HUES6 (cell line): Measurements from ENCODE around the gene KARS1.

Source experiments
- H3K27ac ChIP-seq: 2 replicates; pipeline ENCODE4 v1.7.0; 2013; ENCODE audit warnings: low read depth, mild to moderate bottlenecking, low read length, inconsistent platforms
- H3K27me3 ChIP-seq: 2 replicates; pipeline ENCODE4 v1.6.1; 2013; ENCODE audit warnings: low read length; ENCODE audit not compliant: control insufficient read depth, insufficient read depth
- H3K36me3 ChIP-seq: 2 replicates; pipeline ENCODE4 v1.6.1; 2013; ENCODE audit warnings: low read length; ENCODE audit not compliant: control insufficient read depth, insufficient read depth
- H3K4me1 ChIP-seq: 2 replicates; pipeline ENCODE4 v1.6.1; 2013; ENCODE audit warnings: low read length; ENCODE audit not compliant: control insufficient read depth, insufficient read depth
- H3K4me3 ChIP-seq: 2 replicates; pipeline ENCODE4 v1.5.1; 2013; ENCODE audit warnings: low read depth, low read length
- H3K9ac ChIP-seq: one replicate; pipeline ENCODE4 v1.6.1; 2013; ENCODE audit warnings: mild to moderate bottlenecking, low read length
- H3K9me3 ChIP-seq: 2 replicates; pipeline ENCODE4 v1.6.1; 2013; ENCODE audit warnings: low read depth, low read length; ENCODE audit not compliant: control insufficient read depth, insufficient read depth

Gene KARS1

GRCh38 chr16:75647492-75648264, at the start of gene KARS1, which contains the start of gene TERF2IP:
Gene KARS1 (minus strand): TSS chr16:75647665. CDS start chr16:75647639, 26 bp downstream.
Gene TERF2IP (plus strand): TSS chr16:75647773. CDS start chr16:75647883, 110 bp downstream.
- Histone ChIP-seq H3K4me3 (peak within 1 kb of the TSS; percentile 91), H3K4me1 (peaks cover 11% of the 10 kb centered on the region), H3K36me3 (peaks cover 25% of the 10 kb centered on the region), H3K9ac (peak within 1 kb of the TSS; percentile 95), H3K27ac (peak within 1 kb of the TSS; percentile 80), H3K9me3 (no peaks in the 10 kb centered on the region), H3K27me3 (no peaks in the 10 kb centered on the region)

GRCh38 chr16:75695708-75696107, 48.2 kb upstream of the KARS1 start:
- no peak overlapping the region for H3K9ac ChIP-seq
- no peaks in the 10 kb centered on the region for H3K36me3 ChIP-seq
- H3K9me3 ChIP-seq, result no peaks in the 10 kb centered on the region
- no peaks in the 10 kb centered on the region for H3K4me1 ChIP-seq
- H3K27ac ChIP-seq, result no peak overlapping the region
- H3K27me3 ChIP-seq, result no peaks in the 10 kb centered on the region
- H3K4me3 ChIP-seq, result no peak overlapping the region

- Histone ChIP-seq H3K36me3 (no peaks in the 10 kb centered on the region), H3K4me3 (no peak overlapping the region), H3K27me3 (no peaks in the 10 kb centered on the region), H3K9ac (no peak overlapping the region), H3K27ac (no peak overlapping the region), H3K9me3 (peaks cover 44% of the 10 kb centered on the region), H3K4me1 (no peaks in the 10 kb centered on the region)
Observed at GRCh38 chr16:75687361-75687760, 39.9 kb upstream of the KARS1 start.

DNA sequence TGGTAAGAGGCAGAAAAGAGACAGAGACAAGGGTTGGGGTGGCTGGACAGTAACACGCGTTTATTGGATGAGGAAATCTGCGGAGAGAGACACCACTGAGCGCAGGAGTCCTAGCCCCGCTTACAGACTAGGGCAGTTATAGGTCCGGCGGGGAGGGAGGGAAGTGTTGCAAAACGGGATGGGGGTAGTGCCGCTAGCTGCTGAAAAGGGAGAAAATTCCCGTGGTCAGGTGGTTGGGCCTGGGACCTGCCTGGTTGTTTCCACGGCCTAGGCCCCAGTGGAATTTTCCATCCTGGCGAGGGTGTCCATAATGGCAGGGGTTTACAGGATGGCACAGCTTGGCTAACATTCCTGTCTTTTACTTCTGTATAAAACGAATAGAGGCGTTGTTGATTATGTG, 34.8 kb upstream of the KARS1 start:
- Histone ChIP-seq H3K9ac (no peak overlapping the region), H3K9me3 (peaks cover 41% of the 10 kb centered on the region), H3K4me1 (no peaks in the 10 kb centered on the region), H3K27me3 (no peaks in the 10 kb centered on the region), H3K27ac (no peak overlapping the region), H3K36me3 (no peaks in the 10 kb centered on the region), H3K4me3 (no peak overlapping the region)

DNA sequence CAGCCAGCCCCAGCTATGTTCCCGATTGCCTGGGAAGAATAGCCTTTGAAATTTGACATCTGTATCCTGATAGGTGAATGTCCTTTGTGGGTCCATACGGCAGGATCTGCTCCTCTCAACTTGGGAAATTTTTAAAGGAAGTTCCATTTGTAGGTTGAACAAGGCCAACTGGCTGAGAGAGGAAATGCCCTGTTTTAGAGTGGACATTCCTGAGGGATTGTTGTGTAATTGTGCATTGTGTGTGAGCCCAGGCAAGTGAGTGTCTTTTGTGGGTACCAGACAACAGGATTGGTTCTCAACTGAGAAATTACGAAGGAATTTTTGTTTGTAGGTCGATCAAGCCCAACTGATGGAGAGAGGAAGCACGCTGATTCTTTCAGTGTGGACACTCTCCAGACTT, 31.9 kb upstream of the KARS1 start:
- Histone ChIP-seq H3K9me3 (peaks cover 23% of the 10 kb centered on the region), H3K27ac (no peak overlapping the region), H3K4me1 (no peaks in the 10 kb centered on the region), H3K36me3 (no peaks in the 10 kb centered on the region), H3K4me3 (no peak overlapping the region), H3K9ac (no peak overlapping the region), H3K27me3 (no peaks in the 10 kb centered on the region)

- H3K27me3 ChIP-seq, result no peaks in the 10 kb centered on the region
- H3K9me3 ChIP-seq, result 0 out of 2 replicates have a peak, but pooled peaks cover under 1% of the 10 kb centered on the region
- no peak within 1 kb of the TSS for H3K27ac ChIP-seq
- H3K9ac ChIP-seq, result no peak within 1 kb of the TSS
- no peaks in the 10 kb centered on the region for H3K36me3 ChIP-seq
- no peaks in the 10 kb centered on the region for H3K4me1 ChIP-seq
- no peak within 1 kb of the TSS for H3K4me3 ChIP-seq
Observed at GRCh38 chr16:75676909-75677308, 29.4 kb upstream of the KARS1 start, which contains the start of gene CPHXL2. Gene CPHXL2 (minus strand): TSS chr16:75677009. CDS start chr16:75676999, 10 bp downstream.

DNA sequence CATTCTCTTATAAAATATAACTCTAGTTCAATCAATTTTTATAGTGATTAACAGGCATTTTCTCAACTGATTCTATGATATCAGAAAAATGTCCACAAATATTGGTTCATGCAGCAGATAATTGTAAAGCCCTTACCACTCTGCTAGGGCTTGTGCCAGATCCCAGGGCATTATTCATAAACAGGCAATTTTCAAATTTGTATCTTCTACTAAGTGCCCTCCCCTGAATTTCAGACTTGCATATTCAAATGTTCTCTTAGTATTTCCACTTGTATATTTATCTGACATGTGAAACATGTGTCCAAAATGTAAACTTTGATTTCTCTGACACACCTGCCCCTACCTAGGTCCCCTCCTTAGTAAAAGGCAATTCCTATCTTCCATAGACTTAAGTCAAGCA, 20.0 kb upstream of the KARS1 start:
- Histone ChIP-seq H3K27ac (no peak overlapping the region), H3K27me3 (no peaks in the 10 kb centered on the region), H3K9me3 (no peaks in the 10 kb centered on the region), H3K4me3 (no peak overlapping the region), H3K36me3 (no peaks in the 10 kb centered on the region), H3K4me1 (no peaks in the 10 kb centered on the region), H3K9ac (no peak overlapping the region)

GRCh38 chr16:75660726-75661302, 13.3 kb upstream of the KARS1 start:
- Histone ChIP-seq H3K27me3 (no peaks in the 10 kb centered on the region), H3K36me3 (peaks cover 29% of the 10 kb centered on the region), H3K4me3 (no peak overlapping the region), H3K27ac (no peak overlapping the region), H3K9ac (no peak overlapping the region), H3K4me1 (no peaks in the 10 kb centered on the region), H3K9me3 (no peaks in the 10 kb centered on the region)

- Histone ChIP-seq H3K27ac (no peak overlapping the region), H3K36me3 (peaks cover 34% of the 10 kb centered on the region), H3K27me3 (no peaks in the 10 kb centered on the region), H3K4me1 (no peaks in the 10 kb centered on the region), H3K4me3 (no peak overlapping the region), H3K9me3 (no peaks in the 10 kb centered on the region), H3K9ac (no peak overlapping the region)
Observed at GRCh38 chr16:75660321-75660720, 12.9 kb upstream of the KARS1 start.

- Histone ChIP-seq H3K4me1 (no peaks in the 10 kb centered on the region), H3K9ac (no peak overlapping the region), H3K36me3 (peaks cover 47% of the 10 kb centered on the region)
Observed at GRCh38 chr16:75658175-75658574, 10.7 kb upstream of the KARS1 start.

GRCh38 chr16:75653922-75654321, 6.5 kb upstream of the KARS1 start:
- Histone ChIP-seq H3K9me3 (no peaks in the 10 kb centered on the region), H3K27ac (no peak overlapping the region), H3K4me1 (peaks cover 8% of the 10 kb centered on the region), H3K27me3 (no peaks in the 10 kb centered on the region), H3K36me3 (peaks cover 47% of the 10 kb centered on the region), H3K9ac (no peak overlapping the region), H3K4me3 (no peak overlapping the region)

More at GRCh38 chr16:75658175-75658574, 10.7 kb upstream of the KARS1 start:
- H3K27ac ChIP-seq, result no peak overlapping the region
- no peaks in the 10 kb centered on the region for H3K9me3 ChIP-seq
- H3K4me3 ChIP-seq, result no peak overlapping the region
- H3K27me3 ChIP-seq, result no peaks in the 10 kb centered on the region
